ENCODE data around the gene FOXRED2. TPM values are rescaled to one million over a fixed set of nuclear protein-coding genes. Genes with fewer than 3 reads are reported as not detected.

FOXRED2 gene
- total RNA-seq, 4 donors from 2014 or later, result 9.1 to 18.5 (median 14.6) TPM

DNA sequence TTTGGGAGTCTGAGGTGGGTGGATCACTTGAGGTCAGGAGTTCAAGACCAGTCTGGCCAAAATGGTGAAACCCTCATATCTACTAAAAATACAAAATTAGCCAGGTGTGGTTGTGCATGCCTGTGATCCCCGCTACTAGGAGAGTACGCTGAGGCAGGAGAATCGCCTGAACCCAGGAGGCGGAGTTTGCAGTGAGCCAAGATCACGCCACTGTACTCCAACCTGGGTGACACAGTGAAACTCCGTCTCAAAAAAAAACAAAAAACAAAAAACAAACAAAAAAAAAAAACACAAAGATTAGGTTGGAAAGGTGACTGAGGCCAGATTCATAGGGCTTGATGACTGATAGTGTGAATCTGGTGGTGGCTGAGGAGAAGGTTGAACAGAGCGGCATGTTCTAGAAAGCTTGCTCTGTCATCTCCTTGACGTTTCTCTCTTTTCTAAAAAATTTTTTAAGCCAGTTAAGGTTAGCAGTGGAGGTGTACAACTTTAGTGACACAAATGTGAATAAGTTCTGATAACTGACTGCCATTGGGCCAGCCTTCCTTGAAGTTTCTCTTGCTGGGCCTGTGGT lies 66.3 kb downstream of the FOXRED2 start:
- intact Hi-C loops (cut with DNase I; ENCODE audit: low total_unique reads), result no loop called here
- 87 to 92% methylated on average over 8 of the region's 8 CpGs for WGBS, 2 donors
- DNase-seq (ENCODE audit: low spot score in 2 of 2), result no peak
- TF ChIP-seq CTCF (IDR thresholded peaks at IDR 0.05), result no peak
- no peak for TF ChIP-seq POLR2A (IDR thresholded peaks at IDR 0.05)
- H3K4me3 ChIP-seq (ENCODE audit: low read depth, poor library complexity, severe bottlenecking), result no peak overlapping the region

DNA sequence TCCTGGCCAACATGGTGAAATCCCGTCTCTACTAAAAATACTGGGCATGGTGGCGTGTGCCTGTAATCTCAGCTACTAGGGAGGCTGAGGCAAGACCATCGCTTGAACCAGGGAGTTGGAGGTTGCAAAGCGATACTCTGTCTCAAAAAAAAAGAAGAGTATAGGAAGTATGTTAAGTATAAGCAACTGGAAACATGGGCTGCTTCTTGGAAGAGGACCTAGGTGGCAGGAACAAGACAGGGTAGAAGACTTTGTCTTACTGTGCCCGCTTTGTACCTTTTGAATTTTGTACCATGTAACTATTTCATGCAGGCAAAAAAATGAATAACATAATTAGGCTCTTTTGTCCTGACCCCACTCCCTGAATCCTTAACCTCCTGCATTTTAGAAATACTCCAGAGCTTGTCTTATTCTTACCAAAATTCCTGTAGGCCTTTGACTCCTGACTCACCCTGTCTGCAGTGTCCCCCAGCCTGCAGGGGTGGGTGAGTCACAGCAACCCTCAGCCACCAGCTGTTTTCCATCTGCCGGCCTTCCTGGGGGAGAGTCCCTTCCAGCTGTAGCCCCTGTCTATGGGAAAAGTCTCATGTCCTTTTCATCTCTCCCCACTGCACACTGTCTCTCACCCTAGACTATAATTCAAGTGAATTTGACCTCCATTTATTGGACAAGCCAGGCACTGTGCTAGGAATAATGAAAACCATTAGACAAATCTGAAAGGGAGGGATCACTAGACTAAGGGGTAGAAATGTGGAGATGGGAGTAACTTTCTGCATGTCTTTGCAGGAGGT lies 67.2 kb downstream of the FOXRED2 start:
- no peak for DNase-seq (ENCODE audit: low spot score in 2 of 2)
- TF ChIP-seq POLR2A (IDR thresholded peaks at IDR 0.05), result no peak
- no peak for TF ChIP-seq CTCF (IDR thresholded peaks at IDR 0.05)
- WGBS, 2 donors, result 80 to 82% methylated on average over 6 of the region's 6 CpGs
- no peak overlapping the region for H3K4me3 ChIP-seq (ENCODE audit: low read depth, poor library complexity, severe bottlenecking)
- intact Hi-C loops (cut with DNase I; ENCODE audit: low total_unique reads), result no loop called here

Other genes starting within 250 kb of the FOXRED2 start
- 100 to 1,000 TPM; 258 to 335 (median 307) TPM for gene MYH9, start 119.1 kb downstream of the FOXRED2 start, total RNA-seq
- 10 to 100 TPM; 45.6 to 56.7 (median 52.2) TPM for gene TXN2, start 25.4 kb downstream of the FOXRED2 start, total RNA-seq
- gene EIF3D, start 22.1 kb upstream of the FOXRED2 start, total RNA-seq, result 100 to 1,000 TPM; 305 to 489 (median 386) TPM
- gene CACNG2, start 196.7 kb upstream of the FOXRED2 start, total RNA-seq, result not detected